Heart right ventricle (tissue), 16 donors: ENCODE results near the gene PIGL. TPM values are rescaled to one million over a fixed set of nuclear protein-coding genes. Genes with fewer than 3 reads are reported as not detected.

ENCODE experiments used
- ATAC-seq, 8 donors: fragments of 200-7000 bp; cut with Tn5 transposase; one replicate each; pipeline ENCODE4 v1.9.1; 2020; ENCODE audit warnings: mild to moderate bottlenecking in 8 of 8, moderate library complexity in 8 of 8, moderate number of reproducible peaks in 1 of 8
- DNase-seq, 2 donors: peaks; one replicate each; pipeline ENCODE4 v3.0.0-alpha.2; 2020
- H3K27ac ChIP-seq, 10 donors: fragments of 200-600 bp; sonication (generic) in 2 of 10; one replicate each; pipeline versions ENCODE4 v1.5.0 to v1.8.0; 2020 to 2022; ENCODE audit warnings: mild to moderate bottlenecking in 3 of 10
- H3K27me3 ChIP-seq, 7 donors: fragments of 200-600 bp; one replicate each; pipeline ENCODE4 v1.8.0; 2021 to 2022; ENCODE audit warnings: mild to moderate bottlenecking in 2 of 7
- H3K36me3 ChIP-seq, 9 donors: fragments of 200-600 bp; sonication (generic) in 1 of 9; one replicate each; pipeline versions ENCODE4 v1.5.0 to v1.8.0; 2020 to 2022; ENCODE audit warnings: mild to moderate bottlenecking in 2 of 9
- H3K4me1 ChIP-seq, 9 donors: fragments of 200-600 bp; sonication (generic) in 1 of 9; one replicate each; pipeline versions ENCODE4 v1.5.0 to v1.8.0; 2020 to 2022; ENCODE audit warnings: mild to moderate bottlenecking in 4 of 9
- H3K4me3 ChIP-seq, 10 donors: fragments of 200-600 bp; sonication (generic) in 2 of 10; one replicate each; pipeline versions ENCODE4 v1.5.0 to v1.8.0; 2020 to 2022; ENCODE audit warnings: mild to moderate bottlenecking in 7 of 10, moderate library complexity in 2 of 10
- H3K9me3 ChIP-seq, 11 donors: fragments of 200-600 bp in 10 of 11; sonication (generic) in 2 of 11; one replicate each; pipeline versions ENCODE4 v1.5.0 to v1.8.0; 2013 to 2022; ENCODE audit warnings: mild to moderate bottlenecking in 2 of 11, control low read depth in 1 of 11, moderate library complexity in 1 of 11
- WGBS, 2 donors: extraction: QIAGEN DNeasy Blood & Tissue Kit; methylation state at CpG; one replicate each; pipeline ENCODE4 v1.1.7; 2013; ENCODE audit warnings: inconsistent platforms in 1 of 2; 5-methylcytosine and 5-hydroxymethylcytosine counted together
- intact Hi-C, 10 donors: fragments of 100-400 bp; cut with DNase I; formaldehyde crosslinking; loops; one replicate each; pipeline versions ENCODE4 v1.11.1 to v1.14.2; 2022
- long read RNA-seq, 3 donors: library from polyadenylated mRNA; unstranded; transcript quantifications; one replicate each; pipeline ENCODE4 v2.0.0, GENCODE V29; 2020 to 2021
- polyA plus RNA-seq, 2 donors: library from polyadenylated mRNA; stranded (reverse); fragments of 200-250 nt; gene quantifications; one replicate each; pipeline ENCODE4 v1.2.3, GENCODE V29; 2013
- total RNA-seq, 10 donors: library from RNA; stranded (reverse); fragmentation: NEBNext Ultra II Directional in 3 of 10; extraction: Animal tissue kit (Norgen Biotek cat#: 25700) in 3 of 10; gene quantifications; one replicate each; pipeline versions ENCODE4 v1.2.1 to v1.2.4, GENCODE V29; 2021 to 2023
- TF ChIP-seq, protein P1 (sequence below), 9 donors: fragments of 200-600 bp; sonication (generic) in 2 of 9; IDR thresholded peaks; one replicate each; pipeline versions ENCODE4 v1.5.0 to v1.8.0; 2021 to 2022; ENCODE audit warnings: antibody characterized with exemption in 9 of 9, mild to moderate bottlenecking in 5 of 9, moderate library complexity in 1 of 9
- donor health status: Arrhythmogenic right ventricular cardiomyopathy.
- donor health status: ischemic (EF 13 %, LVEDD 7.1; RV severe dilation, severe dysfunction).
- donor health status: healthy with polysubstance abuse.
- donor health status: DM: no; HTN: yes; CAD: no.
- donor health status: DM: no; HTN: no; CAD: no.
- donor health status: ischemic (EF 25% LVEDD 6.9; RV normal size, moderate dysfunction).
- donor health status: ischemic (EF 25% LVEDD 5.7; RV mildly dilated, moderate dysfunction).
- donor health status: healthy.
- donor health status: DM: yes; HTN: yes; CAD: no.
- donor health status: Ischemic cardiomyopathy.
- donor health status: ischemic (EF 35%, LVEDD 5.7; RV mildly dilated, moderate dysfunction).
- donor health status: nonischemic (EF 11% LVEDD 7.7; RV severe dilation, severe dysfunction).
- donor health status: DM: yes; HTN: yes; CAD: no.
- donor health status: PGD.
- donor health status: ischemic (EF 29% LVEDD 5.4; RV normal size, mild dysfunction).
- donor health status: nonischemic (EF 23%, LVEDD 6.1; RV moderate dilation, normal function).

PIGL gene
- total RNA-seq (10 to 100 TPM in 4 of 10 donors, 1 to 10 TPM in 6; 7.8 to 12.0 (median 9.5) TPM), polyA plus RNA-seq (10 to 100 TPM in 1 of 2 donors, 1 to 10 TPM in 1; 6.1 to 14.6 TPM)
- long read RNA-seq, donor 1, partial matches to known transcripts: 1 of 5 reads
- long read RNA-seq, donor 1, other reads (novel, unspliced or antisense): 2 of 5 reads
- long read RNA-seq, donor 2, partial matches to known transcripts: 0 of 2 reads
- long read RNA-seq, donor 2, other reads (novel, unspliced or antisense): 2 of 2 reads
- long read RNA-seq, donor 3, partial matches to known transcripts: 0 of 6 reads
- long read RNA-seq, donor 3, other reads (novel, unspliced or antisense): 6 of 6 reads

DNA sequence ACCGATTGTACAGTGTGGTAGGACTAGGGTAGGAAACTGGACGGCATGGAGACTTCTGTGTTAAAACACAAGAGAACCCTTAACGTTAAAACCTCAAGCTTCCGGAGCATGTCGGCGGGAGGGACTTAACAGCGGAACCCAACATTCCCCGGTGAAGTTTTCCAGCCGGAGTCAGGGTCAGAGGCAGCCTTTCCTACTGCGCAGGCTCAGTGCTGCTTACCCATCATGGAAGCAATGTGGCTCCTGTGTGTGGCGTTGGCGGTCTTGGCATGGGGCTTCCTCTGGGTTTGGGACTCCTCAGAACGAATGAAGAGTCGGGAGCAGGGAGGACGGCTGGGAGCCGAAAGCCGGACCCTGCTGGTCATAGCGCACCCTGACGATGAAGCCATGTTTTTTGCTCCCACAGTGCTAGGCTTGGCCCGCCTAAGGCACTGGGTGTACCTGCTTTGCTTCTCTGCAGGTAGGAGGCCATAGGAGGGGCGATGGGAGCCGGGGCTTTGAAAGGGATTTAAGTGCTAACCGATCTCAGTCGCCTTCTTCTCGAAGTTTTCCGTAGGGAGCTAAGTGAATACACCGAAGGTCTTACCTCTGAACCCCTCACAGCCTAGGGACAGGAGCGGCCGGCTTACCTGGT, at the start of gene PIGL:
Gene PIGL, plus strand, starts transcription at position 209 of the 634 bp plus-strand sequence. Its CDS starts 17 bp downstream, at position 226.
- H3K27ac ChIP-seq: peak within 1 kb of the TSS; percentile 85 to 100 (median 98)
- peak within 1 kb of the TSS; percentile 79 to 100 (median 92) for H3K4me3 ChIP-seq
- no peaks in the 10 kb centered on the region for H3K27me3 ChIP-seq
- WGBS, 2 donors: 0 to 1% methylated on average over 29 of the region's 29 CpGs
- TF ChIP-seq, protein P1, sequence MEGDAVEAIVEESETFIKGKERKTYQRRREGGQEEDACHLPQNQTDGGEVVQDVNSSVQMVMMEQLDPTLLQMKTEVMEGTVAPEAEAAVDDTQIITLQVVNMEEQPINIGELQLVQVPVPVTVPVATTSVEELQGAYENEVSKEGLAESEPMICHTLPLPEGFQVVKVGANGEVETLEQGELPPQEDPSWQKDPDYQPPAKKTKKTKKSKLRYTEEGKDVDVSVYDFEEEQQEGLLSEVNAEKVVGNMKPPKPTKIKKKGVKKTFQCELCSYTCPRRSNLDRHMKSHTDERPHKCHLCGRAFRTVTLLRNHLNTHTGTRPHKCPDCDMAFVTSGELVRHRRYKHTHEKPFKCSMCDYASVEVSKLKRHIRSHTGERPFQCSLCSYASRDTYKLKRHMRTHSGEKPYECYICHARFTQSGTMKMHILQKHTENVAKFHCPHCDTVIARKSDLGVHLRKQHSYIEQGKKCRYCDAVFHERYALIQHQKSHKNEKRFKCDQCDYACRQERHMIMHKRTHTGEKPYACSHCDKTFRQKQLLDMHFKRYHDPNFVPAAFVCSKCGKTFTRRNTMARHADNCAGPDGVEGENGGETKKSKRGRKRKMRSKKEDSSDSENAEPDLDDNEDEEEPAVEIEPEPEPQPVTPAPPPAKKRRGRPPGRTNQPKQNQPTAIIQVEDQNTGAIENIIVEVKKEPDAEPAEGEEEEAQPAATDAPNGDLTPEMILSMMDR (IDR thresholded peaks at IDR 0.05): no peak
- peak; percentile 83 to 93 for DNase-seq
- H3K36me3 ChIP-seq: peaks cover 0 to 9% (median 0%) of the 10 kb centered on the region in 9 donors
- no peaks in the 10 kb centered on the region for H3K9me3 ChIP-seq
- ATAC-seq: peak; percentile 65 to 87 (median 76)
- peaks cover 3 to 55% (median 45%) of the 10 kb centered on the region in 9 donors for H3K4me1 ChIP-seq
- intact Hi-C loops: loop anchor here in 4 of 10 donors (5.0 to 10.0 kb wide), 2 partner anchors 58 to 70 kb away; no protein-coding TSS in a partner anchor

DNA sequence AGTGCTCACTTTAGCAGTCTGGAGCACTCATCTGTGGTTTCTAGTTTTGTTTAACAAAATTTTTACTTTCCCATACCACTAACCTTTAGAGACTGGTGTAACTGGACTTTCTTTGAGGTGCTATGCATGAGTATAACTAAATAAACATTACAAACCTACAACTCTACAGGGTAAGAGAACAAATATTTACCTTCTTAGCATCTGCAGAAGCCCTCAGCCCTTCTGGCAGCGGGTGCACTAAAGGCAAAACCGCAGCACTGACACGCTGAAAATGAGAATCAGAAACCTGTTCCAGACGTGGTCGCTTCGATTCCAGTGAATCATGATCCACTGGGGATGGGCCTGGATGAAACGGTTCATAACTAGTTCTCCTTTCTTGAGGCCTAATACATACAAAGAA, 45.4 kb upstream of the PIGL start:
- H3K9me3 ChIP-seq: no peaks in the 10 kb centered on the region
- DNase-seq (no peak), ATAC-seq (no peak)
- intact Hi-C loops: no loop called here
- no peak overlapping the region for H3K27ac ChIP-seq
- H3K36me3 ChIP-seq: peaks cover 0 to 68% (median 11%) of the 10 kb centered on the region in 9 donors
- TF ChIP-seq, protein P1 (IDR thresholded peaks at IDR 0.05): no peak
- whole genome bisulfite sequencing, 2 donors: 90 to 94% methylated on average over 7 of the region's 7 CpGs
- no peak overlapping the region for H3K4me3 ChIP-seq
- no peaks in the 10 kb centered on the region for H3K4me1 ChIP-seq
- H3K27me3 ChIP-seq: no peaks in the 10 kb centered on the region

DNA sequence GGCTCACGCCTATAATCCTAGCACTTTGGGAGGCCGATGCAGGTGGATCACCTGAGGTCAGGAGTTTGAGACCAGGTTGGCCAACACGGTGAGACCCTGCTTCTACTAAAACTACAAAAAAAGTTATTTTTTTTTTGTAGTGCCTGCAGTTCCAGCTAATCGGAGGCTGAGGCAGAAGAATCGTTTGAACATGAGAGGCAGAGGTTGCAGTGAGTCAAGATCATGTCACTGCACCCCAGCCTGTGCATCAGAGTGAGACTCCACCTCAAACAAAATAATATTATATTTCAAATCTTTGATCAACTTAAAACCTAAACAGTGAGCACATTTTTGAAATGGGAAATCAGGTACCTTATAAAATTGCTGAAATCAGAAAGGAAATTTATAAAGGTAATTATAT, 38.2 kb upstream of the PIGL start:
- no peaks in the 10 kb centered on the region for H3K9me3 ChIP-seq
- H3K27ac ChIP-seq: no peak overlapping the region
- TF ChIP-seq, protein P1 (IDR thresholded peaks at IDR 0.05): no peak
- H3K4me1 ChIP-seq: no peaks in the 10 kb centered on the region
- intact Hi-C loops: no loop called here
- 96 to 97% methylated on average over 5 of the region's 5 CpGs for WGBS, 2 donors
- no peak for ATAC-seq
- H3K4me3 ChIP-seq: no peak overlapping the region
- H3K36me3 ChIP-seq: peaks cover 0 to 19% (median 0%) of the 10 kb centered on the region in 9 donors
- H3K27me3 ChIP-seq: no peaks in the 10 kb centered on the region
- DNase-seq: no peak

DNA sequence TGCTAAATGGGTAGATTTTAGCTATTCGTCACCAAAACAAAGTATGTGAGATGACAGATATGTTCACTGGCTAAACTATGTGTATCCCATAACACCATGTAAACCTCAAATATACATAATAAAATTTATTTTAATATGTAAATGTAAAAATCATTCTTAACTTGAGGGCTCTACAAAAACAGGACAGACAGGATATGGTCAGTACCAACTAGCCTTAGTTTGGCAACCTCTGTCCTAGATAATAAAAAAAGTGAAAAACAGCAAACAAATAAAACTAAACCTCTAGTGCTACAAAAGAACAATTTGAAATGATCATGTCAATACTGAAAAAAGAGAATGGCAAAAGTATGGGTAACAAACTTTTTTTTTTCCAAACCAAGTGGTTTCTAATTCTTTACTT, 35.4 kb upstream of the PIGL start:
- H3K27ac ChIP-seq: no peak overlapping the region
- WGBS, 2 donors: 96 to 97% methylated on average over 1 of the region's 1 CpG
- intact Hi-C loops: no loop called here
- no peaks in the 10 kb centered on the region for H3K9me3 ChIP-seq
- H3K27me3 ChIP-seq: no peaks in the 10 kb centered on the region
- ATAC-seq: no peak
- H3K4me1 ChIP-seq: no peaks in the 10 kb centered on the region
- TF ChIP-seq, protein P1 (IDR thresholded peaks at IDR 0.05): no peak
- H3K36me3 ChIP-seq: peaks cover 0 to 46% (median 9%) of the 10 kb centered on the region in 9 donors
- DNase-seq: no peak
- no peak overlapping the region for H3K4me3 ChIP-seq
